Sigmoid colon (tissue), 3 donors: ENCODE measurements around the gene ADD2.
"Not testable (repeated sequence)": the region's sequence is repeated elsewhere in the genome, so short reads cannot be mapped to it uniquely, and the experiment has no call there.

ENCODE experiments used
- POLR2A ChIP-seq, 2 donors: fragments of 450-650 bp; IDR thresholded peaks; one replicate each; pipeline ENCODE4 v1.6.1; 2016; ENCODE audit warnings: antibody characterized with exemption in 2 of 2, mild to moderate bottlenecking in 2 of 2, moderate library complexity in 2 of 2
- TF ChIP-seq, protein P1 (sequence below), 4 experiments: fragments of 450-650 bp in 3 of 4; fragments of 200-600 bp in 1 of 4; IDR thresholded peaks; one replicate each; pipeline ENCODE4 v1.5.1; 2016 to 2019; ENCODE audit warnings: antibody characterized with exemption in 4 of 4, mild to moderate bottlenecking in 3 of 4, moderate library complexity in 2 of 4

DNA sequence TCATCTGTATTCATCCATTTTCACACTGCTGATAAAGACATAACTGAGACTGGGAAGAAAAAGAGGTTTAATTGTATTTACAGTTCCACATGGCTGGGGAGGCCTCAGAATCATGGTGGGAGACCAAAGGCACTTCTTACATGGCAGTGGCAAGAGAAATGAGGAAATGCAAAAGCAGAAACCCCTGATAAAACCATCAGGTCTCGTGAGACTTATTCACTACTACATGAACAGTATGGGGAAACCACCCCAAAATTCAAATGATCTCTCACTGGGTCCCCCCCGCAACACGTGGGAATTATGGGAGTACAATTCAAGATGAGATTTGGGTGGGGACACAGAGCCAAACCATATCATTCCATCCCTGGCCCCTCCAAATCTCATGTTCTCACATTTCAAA, 30.0 kb upstream of the ADD2 start:
- not testable (repeated sequence) for TF ChIP-seq POLR2A (IDR thresholded peaks at IDR 0.05)
- TF ChIP-seq, protein P1, sequence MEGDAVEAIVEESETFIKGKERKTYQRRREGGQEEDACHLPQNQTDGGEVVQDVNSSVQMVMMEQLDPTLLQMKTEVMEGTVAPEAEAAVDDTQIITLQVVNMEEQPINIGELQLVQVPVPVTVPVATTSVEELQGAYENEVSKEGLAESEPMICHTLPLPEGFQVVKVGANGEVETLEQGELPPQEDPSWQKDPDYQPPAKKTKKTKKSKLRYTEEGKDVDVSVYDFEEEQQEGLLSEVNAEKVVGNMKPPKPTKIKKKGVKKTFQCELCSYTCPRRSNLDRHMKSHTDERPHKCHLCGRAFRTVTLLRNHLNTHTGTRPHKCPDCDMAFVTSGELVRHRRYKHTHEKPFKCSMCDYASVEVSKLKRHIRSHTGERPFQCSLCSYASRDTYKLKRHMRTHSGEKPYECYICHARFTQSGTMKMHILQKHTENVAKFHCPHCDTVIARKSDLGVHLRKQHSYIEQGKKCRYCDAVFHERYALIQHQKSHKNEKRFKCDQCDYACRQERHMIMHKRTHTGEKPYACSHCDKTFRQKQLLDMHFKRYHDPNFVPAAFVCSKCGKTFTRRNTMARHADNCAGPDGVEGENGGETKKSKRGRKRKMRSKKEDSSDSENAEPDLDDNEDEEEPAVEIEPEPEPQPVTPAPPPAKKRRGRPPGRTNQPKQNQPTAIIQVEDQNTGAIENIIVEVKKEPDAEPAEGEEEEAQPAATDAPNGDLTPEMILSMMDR (IDR thresholded peaks at IDR 0.05), result not testable (repeated sequence)
